LNCaP clone FGC (cell line): ENCODE results near the gene ARHGEF39.

ENCODE experiments used
- DNase-seq: peaks from one replicate; pipeline ENCODE4 v3.0.0-alpha.2; 2011; ENCODE audit warnings: low read depth
- H3K4me3 ChIP-seq: 2 replicates; pipeline ENCODE4 v1.5.1; 2011; ENCODE audit warnings: mild to moderate bottlenecking, low read depth, low read length, control low read depth
- CTCF ChIP-seq: IDR thresholded peaks from 2 replicates; pipeline ENCODE4 v1.5.1; 2012; ENCODE audit warnings: mild to moderate bottlenecking; ENCODE audit not compliant: control insufficient read depth, insufficient read depth; ENCODE audit errors: extremely low read depth

Gene ARHGEF39

GRCh38 chr9:35691757-35692301, 26.8 kb upstream of the ARHGEF39 start:
- no peak overlapping the region for H3K4me3 ChIP-seq
- no peak for DNase-seq
- TF ChIP-seq CTCF = no peak

- no peak for DNase-seq
- no peak for TF ChIP-seq CTCF
- H3K4me3 ChIP-seq = peak overlapping the region; percentile 58
These were observed 26.3 kb upstream of the ARHGEF39 start for GRCh38 chr9:35691334-35691650.

- no peak for DNase-seq
- TF ChIP-seq CTCF = no peak
These were observed 25.8 kb upstream of the ARHGEF39 start for GRCh38 chr9:35690614-35691333.

GRCh38 chr9:35690294-35690613, 25.3 kb upstream of the ARHGEF39 start:
- no peak for TF ChIP-seq CTCF
- H3K4me3 ChIP-seq = peak overlapping the region; percentile 58
- no peak for DNase-seq

More at GRCh38 chr9:35690614-35691333, 25.8 kb upstream of the ARHGEF39 start:
- peak overlapping the region; percentile 58 for H3K4me3 ChIP-seq

- no peak for DNase-seq
- H3K4me3 ChIP-seq = peak within 1 kb of the TSS; percentile 58
- no peak for TF ChIP-seq CTCF
These were observed 24.7 kb upstream of the ARHGEF39 start, which contains the start of gene TPM2 for GRCh38 chr9:35689542-35690293. Gene TPM2 (minus strand): TSS chr9:35689925. CDS start chr9:35689817, 108 bp downstream.

GRCh38 chr9:35688558-35689541, 23.9 kb upstream of the ARHGEF39 start:
- DNase-seq = no peak
- H3K4me3 ChIP-seq = no peak overlapping the region
- TF ChIP-seq CTCF = no peak
